IPS-NIHi7 (cell line): Measurements from ENCODE around the gene FAM124A.

Experiments used
- DNase-seq: peaks from one replicate; pipeline ENCODE4 v3.0.0; 2012; ENCODE audit warnings: mixed read lengths; ENCODE audit errors: extremely low spot score

Gene FAM124A

DNA sequence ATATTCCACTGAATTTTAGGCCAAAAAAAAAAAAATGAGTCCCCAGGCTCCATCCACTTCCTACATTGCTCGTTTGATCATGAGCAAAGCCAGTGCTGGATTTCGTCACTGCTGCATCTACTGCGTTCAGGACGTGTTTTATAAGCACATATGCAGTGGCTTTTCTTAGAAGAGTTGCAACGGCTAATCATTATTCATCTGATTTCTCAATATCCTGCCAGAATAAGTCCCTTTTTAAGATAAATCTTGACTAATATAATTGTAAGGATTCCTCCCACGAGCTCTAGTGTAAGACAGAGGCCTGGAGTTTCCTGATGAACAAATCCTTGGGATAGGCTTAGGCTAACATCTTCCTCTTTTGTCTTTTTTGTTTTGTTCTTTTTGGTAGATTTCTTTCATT, 19.5 kb downstream of the FAM124A start:
- no peak for DNase-seq

DNA sequence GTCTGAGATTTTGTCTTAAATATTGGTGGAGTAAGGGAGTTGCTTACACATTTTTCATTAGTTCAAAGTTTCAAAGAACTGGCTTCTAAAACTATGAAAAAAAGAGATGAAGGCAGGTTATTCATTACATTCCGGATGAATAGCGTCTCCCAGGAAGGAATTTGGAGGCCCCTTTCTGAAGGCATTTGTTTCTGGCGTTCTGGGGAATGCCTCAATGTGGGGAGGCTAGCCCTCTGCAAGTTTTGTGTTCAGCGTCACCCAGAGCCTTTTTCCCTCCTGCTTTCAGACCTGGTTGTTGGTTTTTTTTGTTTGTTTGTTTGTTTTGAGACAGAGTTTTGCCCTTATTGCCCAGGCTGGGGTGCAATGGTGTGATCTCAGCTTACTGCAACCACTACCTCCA, 21.0 kb downstream of the FAM124A start:
- DNase-seq: no peak

DNA sequence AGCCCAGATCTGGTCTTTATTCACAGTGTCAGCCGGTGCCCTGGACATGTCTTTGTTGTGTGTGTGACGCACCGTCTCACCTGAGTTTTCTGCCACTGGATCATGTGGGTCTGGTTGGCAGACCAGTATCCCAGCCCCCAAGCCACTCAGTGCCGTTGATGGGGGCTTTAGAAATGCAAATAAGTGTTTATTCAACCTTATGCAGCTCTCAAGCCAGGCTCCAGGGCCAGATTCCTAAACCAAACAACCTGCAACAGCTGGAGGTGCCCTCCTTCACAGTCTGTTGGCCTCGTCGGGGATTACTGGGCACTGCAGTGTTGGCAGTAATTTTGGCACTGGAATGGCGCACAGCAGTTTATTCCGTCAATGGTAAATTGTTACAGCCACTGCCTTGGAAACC, 21.6 kb downstream of the FAM124A start:
- DNase-seq: peak; percentile 68

DNA sequence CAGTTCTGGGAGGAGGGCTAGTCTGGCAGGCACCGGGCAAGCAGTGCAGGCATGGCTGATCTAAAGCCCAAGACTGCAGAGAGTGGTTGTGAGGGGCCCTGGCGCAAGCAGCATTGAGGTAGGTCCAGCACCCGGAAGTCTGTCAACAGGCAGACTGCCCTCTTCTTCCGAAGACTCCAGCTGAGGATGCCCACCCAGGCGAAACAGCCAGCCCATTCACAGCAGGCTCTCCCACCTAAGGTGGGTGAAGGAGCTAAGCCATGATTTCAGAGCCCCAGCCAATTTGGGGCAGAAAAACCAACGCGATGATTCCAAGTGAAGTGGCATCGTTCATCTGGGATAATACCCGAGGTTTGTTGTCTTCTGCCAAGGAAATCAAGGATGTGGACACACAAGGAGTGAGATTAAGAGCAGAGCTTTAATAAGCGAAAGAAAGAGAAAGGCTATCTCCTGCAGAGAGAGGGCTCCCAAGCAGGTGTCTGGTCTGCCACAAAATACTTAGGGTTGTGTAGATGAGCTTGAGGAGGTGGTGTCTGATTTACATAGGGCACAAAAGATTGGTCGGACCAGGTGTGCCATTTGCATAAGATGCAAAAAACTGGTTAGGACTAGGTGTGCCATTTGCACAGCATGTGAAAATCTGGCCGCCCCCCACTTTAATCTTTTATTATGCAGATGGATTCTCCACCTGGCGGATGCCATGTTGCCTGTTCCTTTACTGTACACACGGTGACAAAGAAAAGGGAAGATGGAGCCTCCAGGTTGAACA, 22.6 kb downstream of the FAM124A start:
- DNase-seq: no peak

DNA sequence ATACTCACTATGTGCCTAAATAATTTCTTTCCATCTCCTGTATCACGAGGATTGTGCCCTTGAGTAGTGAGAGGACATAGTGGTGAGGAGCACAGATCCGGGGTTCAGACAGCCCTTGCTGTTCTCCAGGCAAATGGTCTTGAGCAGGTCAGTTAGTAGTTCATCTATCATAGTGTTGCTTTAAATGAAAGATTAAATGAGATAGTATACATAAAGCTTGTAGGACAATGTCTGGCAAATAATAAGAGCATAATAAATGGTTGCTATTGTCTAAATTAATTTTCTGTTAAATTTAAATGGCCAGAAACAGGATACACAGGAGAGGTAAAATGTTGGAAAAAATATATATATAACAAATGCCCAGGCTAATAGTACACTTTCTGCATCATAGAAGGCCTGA, 23.4 kb downstream of the FAM124A start:
- no peak for DNase-seq

DNA sequence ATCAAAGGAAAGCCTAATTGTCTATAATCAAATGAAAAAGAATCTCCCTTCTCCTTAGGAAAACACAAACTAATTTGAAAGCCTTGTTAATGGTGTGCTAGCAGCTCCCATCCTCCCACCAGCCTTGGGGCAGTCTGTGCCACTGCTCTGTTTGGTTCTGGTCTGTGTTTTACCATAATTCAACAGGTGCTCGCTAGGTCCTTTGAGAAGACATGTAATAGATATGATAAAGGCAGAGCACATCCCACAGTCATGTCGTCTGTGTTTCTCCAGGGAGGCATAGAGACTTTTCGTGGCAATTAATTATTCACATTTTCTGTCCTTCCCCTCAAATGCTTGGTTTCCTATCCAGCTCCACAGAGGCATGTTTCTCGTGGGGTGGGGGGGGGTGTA, 23.8 kb downstream of the FAM124A start:
- DNase-seq: no peak

DNA sequence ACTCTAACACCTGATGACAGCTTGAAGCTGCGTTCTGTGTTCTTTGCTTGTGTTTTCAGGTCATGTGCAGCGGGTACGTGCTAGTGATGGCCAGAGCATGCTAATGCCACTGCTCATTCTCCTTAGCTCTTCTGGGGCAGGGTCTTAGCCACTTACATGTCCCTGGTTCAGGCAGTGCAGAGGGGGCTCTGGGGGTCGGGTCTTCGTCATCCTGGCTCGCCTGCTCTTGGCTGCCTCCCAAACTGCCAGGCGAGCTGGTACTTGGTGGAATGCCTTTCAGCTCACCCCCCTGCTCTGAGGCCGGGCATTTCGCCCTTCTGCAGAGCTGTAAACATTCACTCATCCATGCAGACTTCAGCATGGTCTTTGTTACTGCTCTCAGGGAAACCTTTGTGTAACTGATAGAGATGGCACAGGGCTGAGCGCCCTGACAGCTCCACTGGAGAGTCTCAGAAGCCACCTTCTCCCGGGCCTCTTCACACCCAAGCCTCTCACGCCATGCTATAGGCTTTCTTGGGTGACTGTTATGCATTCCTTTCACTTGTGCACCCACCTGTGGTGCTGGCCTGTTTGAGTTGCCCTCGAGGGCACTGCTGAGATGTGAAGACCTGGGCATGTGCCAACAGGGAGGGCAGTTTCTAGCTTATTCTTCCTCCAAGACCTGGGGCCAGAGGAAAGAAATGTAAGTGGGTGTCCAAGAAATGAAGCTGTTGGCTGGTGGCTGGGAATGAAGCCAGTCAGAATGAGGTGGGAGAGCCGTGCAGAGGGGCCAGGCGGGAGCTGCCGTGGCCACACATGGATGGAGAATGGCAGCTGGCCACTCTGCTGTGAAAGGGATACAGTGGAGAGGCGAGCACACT, 24.4 kb downstream of the FAM124A start:
- DNase-seq: no peak

DNA sequence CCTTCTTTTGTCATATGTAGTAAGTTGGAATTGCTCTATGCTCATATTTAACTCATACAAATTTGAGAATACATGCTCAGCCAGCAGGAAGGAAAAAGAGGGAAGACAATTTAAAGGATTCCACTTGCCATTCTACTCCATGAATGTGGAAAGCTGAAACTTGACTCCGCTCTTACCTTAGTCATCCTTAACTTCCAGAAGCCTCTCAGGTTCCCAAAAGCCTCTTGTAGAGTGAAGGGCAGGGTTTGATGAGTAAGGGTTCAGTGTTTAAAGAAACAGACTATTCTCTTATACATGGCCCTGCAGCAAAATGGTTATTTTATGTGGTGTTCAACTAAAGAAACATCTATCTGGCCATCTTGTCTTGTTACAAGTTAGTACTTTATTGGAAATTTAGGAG, 27.1 kb downstream of the FAM124A start:
- no peak for DNase-seq

DNA sequence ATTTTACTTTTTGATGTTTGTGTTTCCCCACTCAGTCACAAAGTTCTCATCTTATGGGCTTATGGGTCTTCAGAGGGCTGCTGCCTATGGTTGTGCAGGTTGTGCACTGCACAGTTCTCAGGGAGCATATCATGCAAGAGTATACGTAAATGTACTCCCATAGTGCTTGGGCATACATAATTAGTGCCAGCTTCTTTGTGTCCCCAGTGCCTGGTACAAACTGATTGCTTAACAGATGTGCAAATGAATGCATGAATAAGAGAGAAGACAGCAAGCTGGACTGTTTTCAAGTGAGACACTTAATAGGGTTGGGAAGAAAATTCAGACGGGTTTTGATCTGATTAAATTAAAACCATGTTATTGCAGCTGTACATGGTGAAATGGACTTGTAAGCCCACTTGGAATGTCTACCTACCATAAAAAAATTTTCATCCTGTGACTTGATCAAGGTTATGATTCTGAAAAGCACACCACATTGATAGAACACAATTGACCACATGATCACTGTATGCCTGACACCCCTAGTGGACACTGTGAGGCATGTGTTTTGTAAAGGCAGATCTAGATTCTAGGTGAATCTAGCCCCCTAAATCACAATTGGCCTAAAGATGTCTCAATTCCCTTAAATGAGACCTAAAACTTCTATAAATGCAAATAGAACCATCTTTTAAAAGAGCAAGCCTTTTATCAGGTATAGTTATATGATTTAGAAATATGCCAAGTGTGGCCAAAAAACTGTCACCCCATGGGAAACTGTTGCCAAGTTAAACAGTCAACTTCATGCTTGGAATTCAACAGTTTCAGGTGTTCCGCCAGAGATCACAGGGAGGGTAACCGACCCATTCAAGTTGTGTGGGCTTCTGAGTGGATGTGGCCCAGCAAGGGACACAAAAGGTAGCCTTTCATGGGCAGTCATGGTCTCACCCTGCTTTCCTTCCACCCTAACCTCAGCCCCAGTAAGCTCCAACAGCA, 27.9 kb downstream of the FAM124A start:
- DNase-seq: no peak

DNA sequence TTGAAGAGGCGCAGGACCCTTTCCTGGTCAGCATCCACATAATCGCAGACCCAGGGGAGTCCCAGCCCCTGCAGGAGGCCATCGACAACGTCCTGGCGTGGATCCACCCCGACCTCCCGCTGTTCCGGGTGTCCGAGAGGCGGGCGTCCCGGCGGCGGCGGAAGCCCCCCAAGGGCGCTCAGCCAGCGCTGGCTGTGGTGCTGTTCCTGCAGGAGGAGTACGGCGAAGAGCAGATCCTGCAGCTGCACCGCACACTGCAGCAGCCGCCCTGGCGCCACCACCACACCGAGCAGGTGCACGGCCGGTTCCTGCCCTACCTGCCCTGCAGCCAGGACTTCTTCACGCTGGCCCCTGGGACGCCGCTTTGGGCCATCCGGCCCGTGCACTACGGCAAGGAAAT, 29.3 kb downstream of the FAM124A start:
- DNase-seq: no peak

DNA sequence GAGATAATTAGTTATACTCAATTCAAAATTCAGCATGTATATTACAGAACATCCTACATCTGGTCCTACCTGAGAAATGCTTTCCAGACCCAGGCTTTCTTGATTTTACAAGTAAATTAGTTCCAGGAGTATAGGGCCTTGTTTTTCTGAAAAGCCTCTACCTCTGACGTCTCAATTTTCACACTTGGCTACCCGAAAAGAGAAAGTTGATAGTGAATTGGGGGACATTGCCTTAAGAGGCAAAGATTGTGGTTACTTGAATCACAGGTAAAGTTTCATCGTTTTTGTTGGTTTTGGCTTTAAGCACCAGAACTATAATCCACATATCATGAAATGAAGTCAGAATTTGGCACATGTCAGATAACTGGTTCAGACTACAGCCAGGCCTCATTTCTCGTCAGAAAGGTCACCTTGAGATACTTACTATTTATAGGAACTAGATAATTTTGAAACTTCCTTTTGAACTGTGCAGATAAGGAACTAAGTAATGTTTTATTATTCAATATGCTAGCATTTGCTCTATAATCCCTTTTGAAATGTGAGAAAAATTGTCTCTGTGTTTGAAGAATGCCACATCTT, 30.8 kb downstream of the FAM124A start:
- DNase-seq: no peak

DNA sequence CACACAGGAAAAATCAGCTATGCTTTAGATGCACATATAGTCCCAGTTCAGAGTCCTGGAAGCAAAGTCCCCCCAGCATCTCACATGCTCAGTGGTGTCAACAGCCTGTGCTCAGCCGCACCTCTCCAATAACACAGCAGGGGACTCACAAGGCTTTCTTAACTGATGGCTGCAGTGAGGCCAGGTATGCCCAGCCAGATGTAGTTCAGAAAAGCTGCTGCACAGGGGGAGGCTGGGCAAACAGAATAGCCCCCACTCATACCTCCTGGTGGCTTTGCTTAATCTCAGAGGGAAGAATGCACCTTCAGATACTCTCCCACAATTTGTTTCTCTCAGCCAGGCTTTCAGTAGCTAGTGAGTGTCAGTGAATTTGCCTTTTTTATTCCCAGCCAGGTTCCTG, 33.4 kb downstream of the FAM124A start:
- no peak for DNase-seq

DNA sequence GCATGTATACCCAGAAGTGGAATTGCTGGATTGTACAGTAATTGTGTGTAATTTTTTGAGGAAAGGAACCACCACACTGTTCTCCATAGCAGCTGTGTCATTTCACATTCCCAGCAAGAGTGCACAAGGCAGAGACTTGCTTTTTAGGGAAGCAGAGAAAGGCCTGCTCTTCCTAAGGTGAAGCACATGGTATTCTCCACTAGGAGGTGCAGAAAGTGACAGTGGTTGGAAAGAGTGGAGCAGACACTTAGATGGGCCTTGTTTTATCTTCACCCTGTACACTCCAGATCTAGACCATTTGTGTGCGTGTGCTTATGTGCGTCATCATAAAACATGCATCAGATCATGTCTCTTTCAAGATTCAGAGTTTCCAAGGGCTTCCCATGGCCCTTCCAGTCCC, 35.0 kb downstream of the FAM124A start:
- DNase-seq: no peak

DNA sequence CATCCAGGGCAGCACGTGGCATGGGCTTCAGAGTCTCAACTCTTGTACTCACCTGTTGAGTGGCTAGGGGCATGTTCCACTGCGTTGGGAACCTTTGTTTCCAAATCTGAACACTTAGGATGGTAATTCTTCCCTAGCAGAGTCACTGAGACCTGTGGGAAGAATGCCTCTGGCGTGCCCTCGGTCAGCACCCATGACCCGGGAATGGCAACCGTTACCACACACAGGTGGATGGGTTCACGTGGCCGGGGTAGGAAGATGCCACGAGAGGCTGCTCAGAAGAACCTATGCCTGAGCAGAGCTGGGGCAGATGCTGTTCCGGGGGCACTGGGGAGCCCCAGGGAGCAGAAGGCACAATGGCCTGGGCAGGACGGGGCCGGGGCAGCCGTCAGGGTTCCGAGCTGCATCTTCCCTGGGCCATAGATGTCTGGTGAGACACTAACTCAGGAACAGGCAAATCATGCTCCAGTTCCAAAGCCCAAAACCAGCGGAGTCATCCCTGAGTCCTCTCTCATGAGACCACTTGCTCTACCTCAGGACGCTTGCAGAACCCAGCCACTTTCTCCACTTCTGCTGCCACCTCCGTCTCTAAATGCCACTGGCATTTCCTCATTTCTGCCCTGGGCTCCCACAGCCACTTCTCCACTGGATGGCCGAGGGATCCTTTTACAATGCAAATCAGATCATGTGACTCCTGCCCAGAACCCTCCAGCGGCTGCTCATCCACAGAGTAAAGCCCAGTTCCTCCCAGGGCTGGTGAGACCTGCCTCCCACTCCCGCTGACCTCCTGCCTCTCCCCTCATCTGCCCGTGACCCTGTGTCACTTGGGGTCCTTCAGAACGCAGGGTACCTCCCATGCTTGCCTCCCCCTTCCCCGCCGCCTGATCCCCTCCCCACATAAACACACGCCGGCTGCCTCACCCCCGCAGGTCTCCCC, 36.7 kb downstream of the FAM124A start:
- DNase-seq: no peak

DNA sequence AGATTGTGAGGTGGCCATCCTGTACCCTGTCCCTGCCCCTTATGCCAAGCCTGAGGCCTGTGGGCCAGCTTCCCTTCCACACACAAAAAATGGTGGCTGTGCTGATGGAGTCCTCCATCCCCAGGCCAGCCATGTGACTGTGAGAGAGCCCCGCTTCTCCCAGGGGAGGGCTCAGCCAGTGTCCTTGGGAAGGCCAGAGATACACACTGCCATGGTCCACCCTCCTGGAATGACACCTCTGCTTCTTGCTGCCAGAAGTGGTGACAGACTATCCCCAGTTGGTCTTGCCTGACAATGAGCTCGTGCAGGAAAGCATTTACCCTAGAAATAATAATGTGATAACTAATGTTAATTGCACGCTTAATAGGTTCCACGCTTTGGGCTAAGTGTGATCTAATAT, 38.0 kb downstream of the FAM124A start:
- DNase-seq: no peak

DNA sequence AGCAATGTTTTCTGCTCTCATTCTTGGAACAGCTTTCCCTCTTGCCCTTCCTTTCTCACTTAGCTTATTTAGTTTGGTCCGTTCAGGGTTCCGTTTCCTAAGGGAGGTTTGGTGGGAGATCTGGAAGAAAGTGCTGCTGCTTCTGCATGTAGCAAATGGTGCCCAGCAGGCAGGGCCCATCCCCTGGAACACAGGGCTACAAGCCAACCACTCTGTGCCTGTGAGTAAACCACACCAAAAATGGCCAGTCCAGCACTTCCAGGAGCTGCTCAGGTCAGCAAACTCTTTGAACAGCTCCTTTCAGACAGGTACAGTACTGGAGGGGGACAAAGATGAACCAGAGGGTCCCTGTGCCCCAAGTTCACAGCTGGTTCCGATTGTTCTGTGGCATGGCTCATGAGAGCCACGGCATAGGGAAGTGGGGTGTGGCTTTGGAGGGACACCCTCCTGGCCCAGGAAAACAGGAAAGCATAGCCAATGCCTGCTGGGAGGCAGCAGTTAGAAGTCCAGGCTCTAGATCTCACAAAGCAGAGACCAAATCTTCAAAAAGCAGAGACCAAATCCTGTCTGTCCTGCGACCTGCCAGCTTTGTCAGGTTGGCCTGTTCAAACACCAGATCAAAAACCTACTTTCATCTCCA, 39.5 kb downstream of the FAM124A start:
- DNase-seq: no peak

DNA sequence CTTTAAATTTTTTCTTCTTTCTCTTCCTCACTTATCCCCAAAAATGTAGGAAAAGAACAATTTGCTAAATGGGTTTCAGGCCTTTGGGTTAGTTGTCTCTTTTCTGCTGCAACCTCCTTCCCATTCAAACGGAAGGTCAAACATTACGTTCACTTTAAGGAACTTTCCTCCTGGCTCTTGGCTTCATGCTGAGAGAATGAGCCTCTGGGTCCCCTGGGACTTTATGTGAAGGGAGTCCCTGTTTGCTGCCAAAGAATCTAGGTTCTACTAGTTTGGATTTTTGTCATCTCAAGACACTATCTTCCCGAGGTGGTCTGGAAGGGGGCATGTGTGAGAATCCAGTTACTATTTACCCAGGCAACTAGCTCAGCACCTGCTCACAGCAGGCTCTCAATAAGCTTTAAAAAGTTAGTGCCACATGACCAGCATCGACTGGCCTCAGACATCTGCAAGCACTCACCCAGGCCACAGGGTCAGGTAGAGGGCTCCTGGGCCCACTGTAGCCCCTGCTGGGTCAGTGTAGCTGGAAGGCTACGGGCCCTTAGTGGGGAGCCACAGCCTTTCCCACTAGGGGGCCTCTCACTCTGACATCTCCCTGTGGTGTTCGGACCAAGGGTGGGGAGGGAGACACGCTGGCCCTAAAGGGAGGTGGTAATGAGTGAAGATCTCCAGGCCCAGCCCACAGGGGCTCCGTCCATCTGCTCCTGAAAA, 40.5 kb downstream of the FAM124A start:
- no peak for DNase-seq

DNA sequence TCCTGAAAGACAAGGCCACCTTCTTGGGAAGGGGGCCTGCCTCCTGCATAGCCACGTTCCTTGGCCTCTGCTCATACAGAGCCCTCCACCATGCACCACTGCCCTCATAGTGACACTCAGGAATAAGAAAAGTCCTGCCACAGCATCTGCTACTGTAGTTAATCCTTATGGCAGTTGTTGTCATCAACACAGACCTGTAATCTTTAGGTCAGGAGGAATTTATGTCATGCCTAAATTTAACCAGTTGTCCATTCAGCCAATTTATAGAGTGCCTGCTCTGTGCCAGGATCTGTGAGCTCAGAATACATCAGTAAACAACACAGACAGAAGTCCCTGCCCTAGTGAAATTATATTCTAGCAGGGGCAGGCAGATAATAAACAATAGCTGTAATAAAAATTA, 44.4 kb downstream of the FAM124A start:
- no peak for DNase-seq

DNA sequence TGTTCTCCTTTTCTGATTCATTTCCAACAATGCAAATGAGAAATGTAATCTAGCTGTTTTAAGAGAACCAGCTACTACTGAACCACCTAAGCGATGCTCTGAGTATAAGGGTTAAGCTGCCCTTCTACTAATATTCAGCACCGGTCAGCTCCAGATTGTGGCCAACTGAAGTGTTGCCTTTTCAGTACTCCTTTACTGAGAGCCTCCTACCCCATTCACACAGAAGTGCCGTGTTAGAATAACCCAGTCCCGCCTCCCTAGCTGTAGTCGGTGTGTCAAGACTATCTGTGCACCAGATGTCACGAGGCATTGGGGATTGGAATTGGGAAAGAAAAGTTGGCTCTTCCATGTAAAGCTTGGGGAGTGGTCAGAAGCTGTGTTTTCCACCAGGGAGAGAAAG, 45.4 kb downstream of the FAM124A start:
- no peak for DNase-seq
